ENCODE data around the gene CEBPG. TPM values are rescaled to one million over a fixed set of nuclear protein-coding genes. Genes with fewer than 3 reads are reported as not detected.

CEBPG gene
- total RNA-seq, 2 donors from 2014 or later = 19.9 to 32.6 TPM

DNA sequence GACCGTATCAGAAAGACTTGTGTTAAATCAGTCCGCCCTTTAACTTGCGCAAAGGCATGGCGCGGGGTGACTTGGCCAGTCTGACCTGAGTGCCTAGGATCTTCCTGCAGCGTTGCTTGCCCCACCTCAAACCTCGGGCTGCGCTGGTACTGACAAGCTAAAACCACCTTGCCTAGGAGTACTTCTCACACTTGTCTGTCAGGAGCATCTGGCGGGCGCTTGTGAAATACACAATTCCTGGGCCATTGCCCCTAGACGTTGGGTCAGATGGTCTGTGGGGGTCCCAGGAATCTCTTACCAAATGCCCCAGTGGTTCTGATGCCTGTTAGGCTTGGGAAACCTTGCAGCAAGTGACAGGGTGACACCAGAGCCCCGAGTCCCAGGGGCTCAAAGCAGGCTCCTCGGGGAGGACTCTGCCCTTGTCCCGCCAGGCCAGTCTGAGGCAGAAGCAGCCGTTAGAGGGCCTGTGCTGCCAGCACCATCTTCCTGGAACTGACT is 12.9 kb downstream of the CEBPG start:
- H3K4me1 ChIP-seq (ENCODE audit: control insufficient read depth in 1 of 2, low read depth in 2 of 2) = peaks cover 10 to 31% of the 10 kb centered on the region in 2 donors
- H3K4me3 ChIP-seq = no peak overlapping the region
- DNase-seq (ENCODE audit: low spot score) = no peak
- TF ChIP-seq, protein P1, sequence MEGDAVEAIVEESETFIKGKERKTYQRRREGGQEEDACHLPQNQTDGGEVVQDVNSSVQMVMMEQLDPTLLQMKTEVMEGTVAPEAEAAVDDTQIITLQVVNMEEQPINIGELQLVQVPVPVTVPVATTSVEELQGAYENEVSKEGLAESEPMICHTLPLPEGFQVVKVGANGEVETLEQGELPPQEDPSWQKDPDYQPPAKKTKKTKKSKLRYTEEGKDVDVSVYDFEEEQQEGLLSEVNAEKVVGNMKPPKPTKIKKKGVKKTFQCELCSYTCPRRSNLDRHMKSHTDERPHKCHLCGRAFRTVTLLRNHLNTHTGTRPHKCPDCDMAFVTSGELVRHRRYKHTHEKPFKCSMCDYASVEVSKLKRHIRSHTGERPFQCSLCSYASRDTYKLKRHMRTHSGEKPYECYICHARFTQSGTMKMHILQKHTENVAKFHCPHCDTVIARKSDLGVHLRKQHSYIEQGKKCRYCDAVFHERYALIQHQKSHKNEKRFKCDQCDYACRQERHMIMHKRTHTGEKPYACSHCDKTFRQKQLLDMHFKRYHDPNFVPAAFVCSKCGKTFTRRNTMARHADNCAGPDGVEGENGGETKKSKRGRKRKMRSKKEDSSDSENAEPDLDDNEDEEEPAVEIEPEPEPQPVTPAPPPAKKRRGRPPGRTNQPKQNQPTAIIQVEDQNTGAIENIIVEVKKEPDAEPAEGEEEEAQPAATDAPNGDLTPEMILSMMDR (IDR thresholded peaks at IDR 0.05) = no peak
- no peak overlapping the region for H3K27ac ChIP-seq
- no peaks in the 10 kb centered on the region for H3K9me3 ChIP-seq
- H3K36me3 ChIP-seq = peaks cover 13% of the 10 kb centered on the region
- no peaks in the 10 kb centered on the region for H3K27me3 ChIP-seq (replicated peaks; ENCODE audit: insufficient read depth)
- no peak for ATAC-seq (ENCODE audit: insufficient number of reproducible peaks, low FRiP score, low read depth)

DNA sequence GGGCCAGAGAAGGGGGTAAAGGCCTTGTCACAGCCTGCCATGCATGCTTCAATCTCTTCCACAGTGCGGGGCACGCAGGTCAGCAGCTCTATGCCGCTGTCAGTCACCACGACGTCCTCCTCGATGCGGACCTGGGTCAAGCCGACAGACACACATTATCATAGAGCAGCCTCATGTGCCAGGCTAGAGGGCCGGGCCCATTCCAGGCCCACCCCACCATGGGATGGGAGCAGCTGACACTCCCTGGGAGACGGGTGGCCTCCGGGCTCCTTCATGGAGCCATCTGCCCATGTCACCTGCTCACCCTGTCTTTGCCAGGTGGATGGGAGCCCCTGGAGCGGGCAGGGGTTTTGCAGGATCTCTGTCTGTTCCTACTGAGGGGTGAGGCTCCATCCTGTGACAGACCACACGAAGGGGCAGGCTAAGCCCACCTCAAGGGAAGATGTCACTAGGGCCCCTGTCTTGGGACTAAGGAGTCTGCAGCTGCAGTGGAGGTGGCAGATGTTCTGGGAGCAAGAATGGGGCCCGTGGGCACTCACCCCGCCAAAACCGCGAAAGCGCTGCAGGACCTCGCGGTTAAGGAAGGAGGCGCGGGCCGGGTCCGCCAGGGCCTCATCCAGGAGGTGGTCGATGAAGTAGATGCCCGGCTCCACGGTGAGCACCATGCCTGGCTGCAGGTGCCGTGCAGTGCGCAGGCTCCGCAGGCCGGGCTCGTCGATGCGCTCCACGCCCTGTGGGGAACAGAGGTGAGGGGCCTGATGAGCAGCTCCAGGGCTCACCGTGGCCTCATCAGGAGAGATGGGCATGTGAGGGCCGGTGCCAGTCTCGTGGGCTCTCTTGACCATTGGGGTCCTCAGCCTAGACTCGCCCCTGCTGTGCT is 14.1 kb downstream of the CEBPG start:
- H3K4me3 ChIP-seq = no peak overlapping the region
- TF ChIP-seq, protein P1 (IDR thresholded peaks at IDR 0.05) = no peak
- H3K27ac ChIP-seq = peak overlapping the region in 1 of 2 donors; percentile 20
- H3K27me3 ChIP-seq (replicated peaks; ENCODE audit: insufficient read depth) = no peaks in the 10 kb centered on the region
- ATAC-seq (ENCODE audit: insufficient number of reproducible peaks, low FRiP score, low read depth) (no peak), DNase-seq (ENCODE audit: low spot score) (no peak)
- H3K9me3 ChIP-seq = no peaks in the 10 kb centered on the region
- H3K4me1 ChIP-seq (ENCODE audit: control insufficient read depth in 1 of 2, low read depth in 2 of 2) = peaks cover 10 to 38% of the 10 kb centered on the region in 2 donors
- peaks cover 13% of the 10 kb centered on the region for H3K36me3 ChIP-seq

DNA sequence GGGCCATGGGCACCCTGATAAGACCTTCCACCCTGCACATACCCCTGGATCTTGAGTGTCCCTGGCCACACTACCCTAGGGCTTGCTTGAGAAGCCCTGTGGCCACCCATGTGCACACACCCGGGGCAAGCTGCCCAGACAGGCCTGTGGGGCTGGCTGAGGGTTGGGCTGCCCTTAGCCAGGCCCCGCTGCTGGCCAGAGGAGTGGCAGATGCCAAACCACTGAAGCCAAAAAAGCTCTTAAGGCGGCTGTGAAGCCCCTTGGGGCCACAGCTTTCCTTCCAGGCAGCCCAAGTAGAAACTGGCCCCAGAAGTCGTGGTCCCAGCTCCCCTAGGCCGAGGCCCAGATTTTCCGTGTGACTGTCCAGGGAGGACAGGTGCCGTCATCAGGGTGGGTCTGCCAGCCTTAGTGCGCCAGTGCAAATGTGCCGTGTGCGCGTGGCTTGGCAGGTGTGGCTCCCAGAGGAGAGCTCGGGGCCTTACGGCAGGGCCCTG is 14.8 kb downstream of the CEBPG start:
- Histone ChIP-seq H3K9me3 (no peaks in the 10 kb centered on the region), H3K27me3 (replicated peaks; ENCODE audit: insufficient read depth) (no peaks in the 10 kb centered on the region), H3K36me3 (peaks cover 13% of the 10 kb centered on the region), H3K4me1 (ENCODE audit: control insufficient read depth in 1 of 2, low read depth in 2 of 2) (peaks cover 10 to 38% of the 10 kb centered on the region in 2 donors), H3K27ac (peak overlapping the region in 1 of 2 donors; percentile 20), H3K4me3 (peak overlapping the region; percentile 27)
- no peak for DNase-seq (ENCODE audit: low spot score)
- TF ChIP-seq, protein P1 (IDR thresholded peaks at IDR 0.05) = no peak
- ATAC-seq (ENCODE audit: insufficient number of reproducible peaks, low FRiP score, low read depth) = no peak

DNA sequence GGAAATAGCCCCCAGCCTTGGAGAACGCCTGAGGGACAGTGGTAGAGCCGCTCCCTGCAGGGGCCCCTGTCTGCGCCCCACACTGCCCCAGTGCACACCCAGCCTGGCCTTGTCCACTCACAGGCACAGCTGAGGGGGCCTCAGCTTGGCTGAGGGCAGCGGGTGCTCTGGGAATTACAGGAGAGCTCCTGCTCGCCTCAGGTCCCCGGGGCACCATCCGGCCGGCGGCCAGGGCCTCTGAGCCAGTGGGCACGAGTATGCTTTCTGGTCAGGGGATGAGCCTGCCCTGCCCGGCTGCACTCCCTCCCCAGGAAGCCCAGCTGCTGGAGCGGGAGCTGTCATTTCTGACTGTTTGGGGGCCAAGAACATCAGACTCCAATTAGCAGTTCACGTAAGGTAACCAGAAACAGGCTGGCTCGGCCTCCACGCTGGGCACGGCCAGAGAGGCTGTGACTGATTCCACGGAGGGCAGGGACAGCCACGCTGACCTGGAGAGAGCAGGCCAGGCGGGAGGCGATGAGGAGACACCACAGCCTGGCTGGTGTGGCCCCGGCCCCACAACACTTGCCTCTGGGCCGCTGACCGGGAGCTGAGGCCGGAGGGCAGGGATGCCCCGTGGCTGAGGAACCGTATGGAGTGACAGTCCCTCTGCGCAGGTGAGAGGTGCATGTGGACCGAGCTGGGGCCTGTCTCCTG is 15.4 kb downstream of the CEBPG start:
- Histone ChIP-seq H3K9me3 (no peaks in the 10 kb centered on the region), H3K27ac (peak overlapping the region in 1 of 2 donors; percentile 20), H3K4me1 (ENCODE audit: control insufficient read depth in 1 of 2, low read depth in 2 of 2) (peaks cover 10 to 38% of the 10 kb centered on the region in 2 donors), H3K27me3 (replicated peaks; ENCODE audit: insufficient read depth) (no peaks in the 10 kb centered on the region), H3K36me3 (peaks cover 13% of the 10 kb centered on the region), H3K4me3 (peak overlapping the region; percentile 27)
- ATAC-seq (ENCODE audit: insufficient number of reproducible peaks, low FRiP score, low read depth) (no peak), DNase-seq (ENCODE audit: low spot score) (no peak)
- TF ChIP-seq, protein P1 (IDR thresholded peaks at IDR 0.05) = no peak

Data from thoracic aorta (tissue), 2 donors.